Activated T-helper 17 cell treated with anti-CD3 and anti-CD28 coated beads, Interleukin-2, amount 50 U/mL, for 72 hours (primary cell): ENCODE measurements around the gene MILR1. TPM values are rescaled to one million over a fixed set of nuclear protein-coding genes. Genes with fewer than 3 reads are reported as not detected.

ENCODE experiments used
- ATAC-seq: fragments of 150-1000 bp; cut with Tn5 transposase; replicated peaks from 2 replicates; pipeline ENCODE4 v1.10.0; 2021; ENCODE audit warnings: mild to moderate bottlenecking, moderate library complexity
- H3K27ac Mint-ChIP-seq: one replicate; pipeline ENCODE4 v1.8.0; 2022; ENCODE audit warnings: mixed read lengths
- H3K27me3 Mint-ChIP-seq: one replicate; pipeline ENCODE4 v1.8.0; 2022; ENCODE audit warnings: mixed read lengths
- H3K36me3 Mint-ChIP-seq: one replicate; pipeline ENCODE4 v1.8.0; 2022; ENCODE audit warnings: low read depth, mild to moderate bottlenecking, mixed read lengths
- H3K4me1 Mint-ChIP-seq: one replicate; pipeline ENCODE4 v1.8.0; 2022; ENCODE audit warnings: mixed read lengths
- H3K4me3 Mint-ChIP-seq: one replicate; pipeline ENCODE4 v1.8.0; 2022; ENCODE audit warnings: mild to moderate bottlenecking, mixed read lengths
- H3K9me3 Mint-ChIP-seq: one replicate; pipeline ENCODE4 v1.8.0; 2022; ENCODE audit warnings: mixed read lengths
- total RNA-seq, 2 donors: library from RNA; stranded (reverse); gene quantifications; one replicate each; pipeline ENCODE4 v1.2.3, GENCODE V29; 2022

MILR1 gene
- total RNA-seq, 2 donors from 2014 or later = not detected

- Mint-ChIP-seq H3K4me3 (peak overlapping the region; percentile 98), H3K4me1 (peaks cover 55% of the 10 kb centered on the region), H3K9me3 (no peaks in the 10 kb centered on the region), H3K27ac (peak overlapping the region; percentile 100), H3K27me3 (no peaks in the 10 kb centered on the region), H3K36me3 (peaks cover 91% of the 10 kb centered on the region)
- no peak for ATAC-seq
These were observed 49.6 kb downstream of the MILR1 start for GRCh38 chr17:64498308-64499203.

- Mint-ChIP-seq H3K9me3 (no peaks in the 10 kb centered on the region), H3K4me3 (peak overlapping the region; percentile 98), H3K4me1 (peaks cover 56% of the 10 kb centered on the region), H3K36me3 (peaks cover 92% of the 10 kb centered on the region), H3K27me3 (no peaks in the 10 kb centered on the region), H3K27ac (peak overlapping the region; percentile 100)
- no peak for ATAC-seq
These were observed 51.0 kb downstream of the MILR1 start for GRCh38 chr17:64499805-64500486.

GRCh38 chr17:64500487-64500859 lies 51.6 kb downstream of the MILR1 start:
- Mint-ChIP-seq H3K4me1 (peaks cover 58% of the 10 kb centered on the region), H3K4me3 (peak overlapping the region; percentile 98), H3K9me3 (no peaks in the 10 kb centered on the region), H3K27ac (peak overlapping the region; percentile 100), H3K36me3 (peaks cover 97% of the 10 kb centered on the region), H3K27me3 (no peaks in the 10 kb centered on the region)
- no peak for ATAC-seq

GRCh38 chr17:64500862-64501765 lies 52.2 kb downstream of the MILR1 start:
- no peak for ATAC-seq
- peak overlapping the region; percentile 98 for H3K4me3 Mint-ChIP-seq

GRCh38 chr17:64502021-64502420 lies 53.1 kb downstream of the MILR1 start:
- no peak for ATAC-seq
- H3K27ac Mint-ChIP-seq = peak overlapping the region; percentile 100
- peak overlapping the region; percentile 98 for H3K4me3 Mint-ChIP-seq
- H3K27me3 Mint-ChIP-seq = no peaks in the 10 kb centered on the region
- no peaks in the 10 kb centered on the region for H3K9me3 Mint-ChIP-seq
- peaks cover 100% of the 10 kb centered on the region for H3K36me3 Mint-ChIP-seq
- peaks cover 58% of the 10 kb centered on the region for H3K4me1 Mint-ChIP-seq

More at GRCh38 chr17:64500862-64501765, 52.2 kb downstream of the MILR1 start:
- Mint-ChIP-seq H3K9me3 (no peaks in the 10 kb centered on the region), H3K36me3 (peaks cover 100% of the 10 kb centered on the region), H3K4me1 (peaks cover 58% of the 10 kb centered on the region), H3K27me3 (no peaks in the 10 kb centered on the region), H3K27ac (peak overlapping the region; percentile 100)

- Mint-ChIP-seq H3K4me3 (peak overlapping the region; percentile 98), H3K27me3 (no peaks in the 10 kb centered on the region), H3K27ac (peak overlapping the region; percentile 100), H3K4me1 (peaks cover 64% of the 10 kb centered on the region), H3K36me3 (peaks cover 100% of the 10 kb centered on the region), H3K9me3 (no peaks in the 10 kb centered on the region)
- ATAC-seq = no peak
These were observed 53.9 kb downstream of the MILR1 start for GRCh38 chr17:64502809-64503208.

GRCh38 chr17:64503341-64503740 lies 54.4 kb downstream of the MILR1 start:
- Mint-ChIP-seq H3K27me3 (no peaks in the 10 kb centered on the region), H3K4me1 (peaks cover 61% of the 10 kb centered on the region), H3K4me3 (peak overlapping the region; percentile 98), H3K27ac (peak overlapping the region; percentile 100), H3K36me3 (peaks cover 99% of the 10 kb centered on the region), H3K9me3 (no peaks in the 10 kb centered on the region)
- no peak for ATAC-seq

- Mint-ChIP-seq H3K36me3 (peaks cover 99% of the 10 kb centered on the region), H3K4me1 (peaks cover 59% of the 10 kb centered on the region), H3K27ac (peak overlapping the region; percentile 100), H3K27me3 (no peaks in the 10 kb centered on the region), H3K9me3 (no peaks in the 10 kb centered on the region), H3K4me3 (peak overlapping the region; percentile 98)
- ATAC-seq = no peak
These were observed 55.2 kb downstream of the MILR1 start for GRCh38 chr17:64503821-64504768.

GRCh38 chr17:64504769-64505339 lies 55.9 kb downstream of the MILR1 start:
- Mint-ChIP-seq H3K36me3 (peaks cover 99% of the 10 kb centered on the region), H3K27me3 (no peaks in the 10 kb centered on the region), H3K9me3 (no peaks in the 10 kb centered on the region), H3K27ac (peak overlapping the region; percentile 100), H3K4me1 (peaks cover 64% of the 10 kb centered on the region), H3K4me3 (peak overlapping the region; percentile 98)
- peak; percentile 36 for ATAC-seq

- H3K9me3 Mint-ChIP-seq = no peaks in the 10 kb centered on the region
- peaks cover 99% of the 10 kb centered on the region for H3K36me3 Mint-ChIP-seq
- H3K4me1 Mint-ChIP-seq = peaks cover 56% of the 10 kb centered on the region
- ATAC-seq = peak; percentile 35
- H3K27ac Mint-ChIP-seq = peak overlapping the region; percentile 100
- peak overlapping the region; percentile 98 for H3K4me3 Mint-ChIP-seq
- no peaks in the 10 kb centered on the region for H3K27me3 Mint-ChIP-seq
These were observed 56.7 kb downstream of the MILR1 start for GRCh38 chr17:64505340-64506200.

GRCh38 chr17:64506201-64506575 lies 57.3 kb downstream of the MILR1 start, which contains the start of gene DDX5:
Gene DDX5, minus strand, starts transcription at chr17:64506289. Its CDS starts 170 bp downstream, at chr17:64506119.
- Mint-ChIP-seq H3K27me3 (no peaks in the 10 kb centered on the region), H3K36me3 (peaks cover 99% of the 10 kb centered on the region), H3K4me3 (peak within 1 kb of the TSS; percentile 98), H3K4me1 (peaks cover 50% of the 10 kb centered on the region), H3K9me3 (no peaks in the 10 kb centered on the region), H3K27ac (peak within 1 kb of the TSS; percentile 100)
- peak; percentile 74 for ATAC-seq
